GM21786 (cell line): ENCODE measurements around the gene SCLT1.
A peak's percentile ranks its signal among the peaks of the same experiment; 100 is the strongest.
"Not testable (repeated sequence)": the region's sequence is repeated elsewhere in the genome, so short reads cannot be mapped to it uniquely, and the experiment has no call there.

Experiments used
- ATAC-seq: cut with Tn5 transposase; IDR thresholded peaks from one replicate; pipeline ENCODE4 v1.9.1; 2021; ENCODE audit not compliant: unreplicated experiment

SCLT1 gene

GRCh38 chr4:129093191-129093920 is at the start of gene SCLT1:
TSS of gene SCLT1 (minus strand) at chr4:129093539. CDS start at chr4:129093103, 436 bp downstream.
- peak; percentile 91 for ATAC-seq

GRCh38 chr4:129140521-129140920 is 47.2 kb upstream of the SCLT1 start:
- ATAC-seq: no peak

GRCh38 chr4:129138810-129139496 is 45.6 kb upstream of the SCLT1 start:
- no peak for ATAC-seq

GRCh38 chr4:129136433-129136832 is 43.1 kb upstream of the SCLT1 start:
- no peak for ATAC-seq

- no peak for ATAC-seq
These were observed 38.0 kb upstream of the SCLT1 start for GRCh38 chr4:129131343-129131742.

GRCh38 chr4:129129143-129129542 is 35.8 kb upstream of the SCLT1 start:
- ATAC-seq: no peak

- not testable (repeated sequence) for ATAC-seq
These were observed 33.3 kb upstream of the SCLT1 start for GRCh38 chr4:129126614-129127013.

GRCh38 chr4:129117705-129118104 is 24.4 kb upstream of the SCLT1 start:
- no peak for ATAC-seq

GRCh38 chr4:129113919-129114318 is 20.6 kb upstream of the SCLT1 start:
- ATAC-seq: no peak

GRCh38 chr4:129113434-129113833 is 20.1 kb upstream of the SCLT1 start:
- no peak for ATAC-seq

GRCh38 chr4:129111919-129112318 is 18.6 kb upstream of the SCLT1 start:
- ATAC-seq: no peak

- no peak for ATAC-seq
These were observed 17.6 kb upstream of the SCLT1 start for GRCh38 chr4:129110931-129111330.

GRCh38 chr4:129109965-129110824 is 16.9 kb upstream of the SCLT1 start:
- no peak for ATAC-seq

GRCh38 chr4:129098531-129099001 is 5.2 kb upstream of the SCLT1 start:
- no peak for ATAC-seq

GRCh38 chr4:129095811-129096454 is 2.6 kb upstream of the SCLT1 start, which contains the start of gene C4orf33:
TSS of gene C4orf33 (plus strand) at chr4:129096152. CDS start at chr4:129102611, 6,459 bp downstream.
- peak; percentile 44 for ATAC-seq

GRCh38 chr4:129094347-129094746 is 1.0 kb upstream of the SCLT1 start:
- ATAC-seq: no peak

GRCh38 chr4:129092631-129093190 is 628 bp downstream of the SCLT1 start:
- no peak for ATAC-seq

- no peak for ATAC-seq
These were observed 5.8 kb downstream of the SCLT1 start for GRCh38 chr4:129087516-129087915.

- no peak for ATAC-seq
These were observed 7.9 kb downstream of the SCLT1 start for GRCh38 chr4:129085472-129085871.

GRCh38 chr4:129082302-129082701 is 11.0 kb downstream of the SCLT1 start:
- ATAC-seq: no peak
